Measurements from ENCODE around the gene ZNF708. TPM values are rescaled to one million over a fixed set of nuclear protein-coding genes. Genes with fewer than 3 reads are reported as not detected.

ZNF708 gene
- total and polyA plus RNA-seq, 2 of the 13 experiments (the other 11 are each of a cell fraction or from before 2014, with no cell fraction given): 1.8 to 5.2 TPM

- BruUV-seq (replicated peaks): no TSS peak
- Histone ChIP-seq H3K27ac (ENCODE audit: extremely low read length, insufficient read depth, low read length) (no peak overlapping the region), H2AFZ (ENCODE audit: low read length) (no peak overlapping the region), H3K4me2 (ENCODE audit: low read depth, low read length) (no peak overlapping the region), H3K79me2 (ENCODE audit: insufficient read depth, low read length) (peaks cover 28% of the 10 kb centered on the region), H3K9ac (ENCODE audit: insufficient read depth, low read depth, low read length) (no peak overlapping the region), H3K27me3 (ENCODE audit: control insufficient read depth in 1 of 2, insufficient read depth in 2 of 2, low read length in 2 of 2) (no peaks in the 10 kb centered on the region; a peak in 1 of 5 replicates), H3K36me3 (replicated peaks in 1 of 2; ENCODE audit: control insufficient read depth in 1 of 2, insufficient read depth in 2 of 2, low read length in 2 of 2) (0 out of 5 replicates have a peak, but pooled peaks cover 0 to 8% of the 10 kb centered on the region in 2 experiments), H3K4me3 (replicated peaks in 1 of 3; ENCODE audit: insufficient read depth in 1 of 3, low read depth in 2 of 3, low read length in 3 of 3) (no peak overlapping the region), H3K9me3 (ENCODE audit: low read length) (no peaks in the 10 kb centered on the region), H3K4me1 (ENCODE audit: insufficient read depth, low read length) (peaks cover 31% of the 10 kb centered on the region), H4K20me1 (ENCODE audit: insufficient read depth, low read length) (no peaks in the 10 kb centered on the region)
- POLR2A ChIA-PET: no interaction called here
- ATAC-seq (no peak), DNase-seq (ENCODE audit: low spot score) (no peak), FAIRE-seq (no peak)
- in situ Hi-C loops (cut with HindIII; ENCODE audit: extremely low pct_ligation_motif_present, low pct_unique_long_range_greater_than_20kb): no loop called here
- intact Hi-C loops (cut with micrococcal nuclease; ENCODE audit: unreplicated experiment): loop anchor here (5.0 to 10.0 kb wide), 2 partner anchors 71 to 439 kb away; partner anchors contain the start of genes ZNF100 and ZNF493
- WGBS (ENCODE audit: low lambda C conversion rate): 82% methylated on average over 2 of the region's 2 CpGs
- CTCF ChIA-PET (ENCODE audit: low intra/inter-chr PET ratio, low total read pairs): no interaction called here
- no peak for TF ChIP-seq MXI1 (IDR thresholded peaks at IDR 0.05; ENCODE audit: borderline replicate concordance, low read depth, low read length)
- no peak for TF ChIP-seq NFKB2 (CRISPR knock-in tag; IDR thresholded peaks at IDR 0.05; ENCODE audit: borderline replicate concordance)
- TF ChIP-seq ZNF790 (CRISPR knock-in tag; IDR thresholded peaks at IDR 0.05; ENCODE audit: borderline replicate concordance): no peak
- TF ChIP-seq, protein P1, sequence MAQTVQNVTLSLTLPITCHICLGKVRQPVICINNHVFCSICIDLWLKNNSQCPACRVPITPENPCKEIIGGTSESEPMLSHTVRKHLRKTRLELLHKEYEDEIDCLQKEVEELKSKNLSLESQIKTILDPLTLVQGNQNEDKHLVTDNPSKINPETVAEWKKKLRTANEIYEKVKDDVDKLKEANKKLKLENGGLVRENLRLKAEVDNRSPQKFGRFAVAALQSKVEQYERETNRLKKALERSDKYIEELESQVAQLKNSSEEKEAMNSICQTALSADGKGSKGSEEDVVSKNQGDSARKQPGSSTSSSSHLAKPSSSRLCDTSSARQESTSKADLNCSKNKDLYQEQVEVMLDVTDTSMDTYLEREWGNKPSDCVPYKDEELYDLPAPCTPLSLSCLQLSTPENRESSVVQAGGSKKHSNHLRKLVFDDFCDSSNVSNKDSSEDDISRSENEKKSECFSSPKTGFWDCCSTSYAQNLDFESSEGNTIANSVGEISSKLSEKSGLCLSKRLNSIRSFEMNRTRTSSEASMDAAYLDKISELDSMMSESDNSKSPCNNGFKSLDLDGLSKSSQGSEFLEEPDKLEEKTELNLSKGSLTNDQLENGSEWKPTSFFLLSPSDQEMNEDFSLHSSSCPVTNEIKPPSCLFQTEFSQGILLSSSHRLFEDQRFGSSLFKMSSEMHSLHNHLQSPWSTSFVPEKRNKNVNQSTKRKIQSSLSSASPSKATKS (CRISPR knock-in tag; IDR thresholded peaks at IDR 0.05): no peak
- TF ChIP-seq RCOR2 (CRISPR knock-in tag; IDR thresholded peaks at IDR 0.05): no peak
- no peak for TF ChIP-seq ASH2L (IDR thresholded peaks at IDR 0.05; ENCODE audit: insufficient read length, low read depth, low read length)
- TF ChIP-seq TOPORS (CRISPR knock-in tag; IDR thresholded peaks at IDR 0.05): no peak
- no peak for TF ChIP-seq TFDP1 (CRISPR knock-in tag; IDR thresholded peaks at IDR 0.05; ENCODE audit: borderline replicate concordance)
- TF ChIP-seq, protein P2, sequence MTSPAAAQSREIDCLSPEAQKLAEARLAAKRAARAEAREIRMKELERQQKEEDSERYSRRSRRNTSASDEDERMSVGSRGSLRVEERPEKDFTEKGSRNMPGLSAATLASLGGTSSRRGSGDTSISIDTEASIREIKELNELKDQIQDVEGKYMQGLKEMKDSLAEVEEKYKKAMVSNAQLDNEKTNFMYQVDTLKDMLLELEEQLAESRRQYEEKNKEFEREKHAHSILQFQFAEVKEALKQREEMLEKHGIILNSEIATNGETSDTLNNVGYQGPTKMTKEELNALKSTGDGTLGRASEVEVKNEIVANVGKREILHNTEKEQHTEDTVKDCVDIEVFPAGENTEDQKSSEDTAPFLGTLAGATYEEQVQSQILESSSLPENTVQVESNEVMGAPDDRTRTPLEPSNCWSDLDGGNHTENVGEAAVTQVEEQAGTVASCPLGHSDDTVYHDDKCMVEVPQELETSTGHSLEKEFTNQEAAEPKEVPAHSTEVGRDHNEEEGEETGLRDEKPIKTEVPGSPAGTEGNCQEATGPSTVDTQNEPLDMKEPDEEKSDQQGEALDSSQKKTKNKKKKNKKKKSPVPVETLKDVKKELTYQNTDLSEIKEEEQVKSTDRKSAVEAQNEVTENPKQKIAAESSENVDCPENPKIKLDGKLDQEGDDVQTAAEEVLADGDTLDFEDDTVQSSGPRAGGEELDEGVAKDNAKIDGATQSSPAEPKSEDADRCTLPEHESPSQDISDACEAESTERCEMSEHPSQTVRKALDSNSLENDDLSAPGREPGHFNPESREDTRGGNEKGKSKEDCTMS (CRISPR knock-in tag; conservative IDR thresholded peaks at IDR 0.05): no peak
- TF ChIP-seq PAF1 (CRISPR knock-in tag; IDR thresholded peaks at IDR 0.05): no peak
- no peak for TF ChIP-seq ZNF773 (CRISPR knock-in tag; IDR thresholded peaks at IDR 0.05; ENCODE audit: borderline replicate concordance)
- no peak for TF ChIP-seq ZNF737 (CRISPR knock-in tag; IDR thresholded peaks at IDR 0.05; ENCODE audit: borderline replicate concordance)
- TF ChIP-seq, protein P3, sequence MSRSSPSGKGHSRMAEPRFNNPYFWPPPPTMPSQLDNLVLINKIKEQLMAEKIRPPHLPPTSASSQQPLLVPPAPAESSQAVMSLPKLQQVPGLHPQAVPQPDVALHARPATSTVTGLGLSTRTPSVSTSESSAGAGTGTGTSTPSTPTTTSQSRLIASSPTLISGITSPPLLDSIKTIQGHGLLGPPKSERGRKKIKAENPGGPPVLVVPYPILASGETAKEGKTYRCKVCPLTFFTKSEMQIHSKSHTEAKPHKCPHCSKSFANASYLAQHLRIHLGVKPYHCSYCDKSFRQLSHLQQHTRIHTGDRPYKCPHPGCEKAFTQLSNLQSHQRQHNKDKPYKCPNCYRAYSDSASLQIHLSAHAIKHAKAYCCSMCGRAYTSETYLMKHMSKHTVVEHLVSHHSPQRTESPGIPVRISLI (CRISPR knock-in tag; IDR thresholded peaks at IDR 0.05; ENCODE audit: borderline replicate concordance): no peak
- no peak for TF ChIP-seq ZNF788 (CRISPR knock-in tag; IDR thresholded peaks at IDR 0.05; ENCODE audit: borderline replicate concordance)
- no peak for TF ChIP-seq ZKSCAN5 (CRISPR knock-in tag; IDR thresholded peaks at IDR 0.05)
- TF ChIP-seq HNF1B (CRISPR knock-in tag; IDR thresholded peaks at IDR 0.05): no peak
Observed at GRCh38 chr19:21326169-21326568, 3.0 kb downstream of the ZNF708 start.
